Mucosa of descending colon (tissue), 3 donors: ENCODE data around the gene NKAIN2. TPM values are rescaled to one million over a fixed set of nuclear protein-coding genes. Genes with fewer than 3 reads are reported as not detected.
"Not testable (repeated sequence)": the region's sequence is repeated elsewhere in the genome, so short reads cannot be mapped to it uniquely, and the experiment has no call there.

ENCODE experiments used
- ATAC-seq: fragments of 200-7000 bp; cut with Tn5 transposase; one replicate; pipeline ENCODE4 v1.9.1; 2020; ENCODE audit warnings: mild to moderate bottlenecking, moderate library complexity
- DNase-seq, 3 donors: peaks; one replicate each; pipeline ENCODE4 v3.0.0-alpha.2; 2020
- H3K36me3 ChIP-seq: fragments of 200-600 bp; one replicate; pipeline ENCODE4 v1.8.0; 2021; ENCODE audit warnings: low read depth, mild to moderate bottlenecking
- H3K4me1 ChIP-seq: fragments of 200-600 bp; one replicate; pipeline ENCODE4 v1.8.0; 2021; ENCODE audit warnings: low read depth, mild to moderate bottlenecking
- H3K4me3 ChIP-seq: fragments of 200-600 bp; one replicate; pipeline ENCODE4 v1.8.0; 2021; ENCODE audit warnings: mild to moderate bottlenecking
- H3K9me3 ChIP-seq: fragments of 200-600 bp; one replicate; pipeline ENCODE4 v1.8.0; 2021; ENCODE audit warnings: mild to moderate bottlenecking
- intact Hi-C, 2 donors: fragments of 100-400 bp; cut with DNase I in 1 of 2; cut with micrococcal nuclease in 1 of 2; formaldehyde crosslinking; loops; one replicate each; pipeline versions ENCODE4 v1.11.0 to v1.11.1; 2022; cut with DNase I, micrococcal nuclease
- total RNA-seq, 3 donors: library from RNA; stranded (reverse); fragmentation: NEBNext Ultra II Directional in 2 of 3; extraction: Animal tissue kit (Norgen Biotek cat#: 25700) in 2 of 3; gene quantifications; one replicate each; pipeline versions ENCODE4 v1.2.1 to v1.2.4, GENCODE V29; 2021 to 2023
- TF ChIP-seq, protein P1 (sequence below): fragments of 200-600 bp; IDR thresholded peaks from one replicate; pipeline ENCODE4 v1.8.0; 2022; ENCODE audit warnings: antibody characterized with exemption, mild to moderate bottlenecking
- donor health status: DM: no; HTN: no; CAD: no; lungs with moderate emphysema.
- donor health status: DM: no; HTN: no; CAD: no.
- donor health status: DM: no; HTN: yes; CAD: no.

Gene NKAIN2
- total RNA-seq, 3 donors from 2014 or later = 0.34 to 4.7 (median 0.69) TPM

DNA sequence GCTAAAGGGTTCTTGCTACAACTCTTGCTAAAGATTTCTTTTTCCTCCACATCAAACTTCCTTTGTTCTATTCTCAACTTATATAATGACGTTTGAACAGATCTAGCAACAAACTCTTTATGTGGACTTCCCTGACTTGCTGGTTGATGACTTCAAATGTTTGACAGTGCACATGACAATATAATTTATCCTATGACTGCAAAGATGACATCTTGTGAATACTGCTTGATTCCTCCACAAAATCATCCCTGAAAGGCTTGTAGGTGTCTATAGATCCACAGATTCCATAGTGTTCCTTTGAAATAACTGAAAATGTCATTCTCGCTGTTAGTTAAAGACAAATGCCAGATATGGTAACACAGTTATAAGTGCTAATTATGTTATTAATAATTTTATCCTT lies 478.9 kb downstream of the NKAIN2 start:
- Histone ChIP-seq H3K9me3 (no peaks in the 10 kb centered on the region), H3K4me1 (no peaks in the 10 kb centered on the region), H3K4me3 (no peak overlapping the region), H3K36me3 (no peaks in the 10 kb centered on the region)
- no peak for DNase-seq
- ATAC-seq = no peak
- intact Hi-C loops = no loop called here
- TF ChIP-seq, protein P1, sequence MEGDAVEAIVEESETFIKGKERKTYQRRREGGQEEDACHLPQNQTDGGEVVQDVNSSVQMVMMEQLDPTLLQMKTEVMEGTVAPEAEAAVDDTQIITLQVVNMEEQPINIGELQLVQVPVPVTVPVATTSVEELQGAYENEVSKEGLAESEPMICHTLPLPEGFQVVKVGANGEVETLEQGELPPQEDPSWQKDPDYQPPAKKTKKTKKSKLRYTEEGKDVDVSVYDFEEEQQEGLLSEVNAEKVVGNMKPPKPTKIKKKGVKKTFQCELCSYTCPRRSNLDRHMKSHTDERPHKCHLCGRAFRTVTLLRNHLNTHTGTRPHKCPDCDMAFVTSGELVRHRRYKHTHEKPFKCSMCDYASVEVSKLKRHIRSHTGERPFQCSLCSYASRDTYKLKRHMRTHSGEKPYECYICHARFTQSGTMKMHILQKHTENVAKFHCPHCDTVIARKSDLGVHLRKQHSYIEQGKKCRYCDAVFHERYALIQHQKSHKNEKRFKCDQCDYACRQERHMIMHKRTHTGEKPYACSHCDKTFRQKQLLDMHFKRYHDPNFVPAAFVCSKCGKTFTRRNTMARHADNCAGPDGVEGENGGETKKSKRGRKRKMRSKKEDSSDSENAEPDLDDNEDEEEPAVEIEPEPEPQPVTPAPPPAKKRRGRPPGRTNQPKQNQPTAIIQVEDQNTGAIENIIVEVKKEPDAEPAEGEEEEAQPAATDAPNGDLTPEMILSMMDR = no peak

DNA sequence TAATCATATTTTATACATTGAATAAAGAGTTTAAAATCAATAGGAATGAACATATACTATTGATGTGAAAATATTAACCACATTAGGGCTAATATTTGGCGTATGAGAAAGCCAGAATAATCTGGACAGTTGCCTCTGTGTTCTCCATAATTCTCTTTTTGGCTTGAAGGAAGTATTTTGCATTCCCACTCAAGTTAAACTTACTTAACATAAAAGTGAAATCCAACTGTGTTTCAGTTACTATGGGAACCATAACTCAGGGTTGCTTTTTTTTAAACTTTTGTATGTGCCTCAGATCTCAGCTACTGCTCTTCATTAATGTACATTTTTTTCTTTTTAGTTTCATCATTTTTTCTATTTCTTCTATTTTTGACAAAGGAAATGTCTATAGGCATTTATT lies 479.8 kb downstream of the NKAIN2 start:
- intact Hi-C loops = no loop called here
- Histone ChIP-seq H3K4me1 (no peaks in the 10 kb centered on the region), H3K4me3 (no peak overlapping the region), H3K9me3 (no peaks in the 10 kb centered on the region), H3K36me3 (no peaks in the 10 kb centered on the region)
- DNase-seq (no peak), ATAC-seq (no peak)
- TF ChIP-seq, protein P1 = no peak

DNA sequence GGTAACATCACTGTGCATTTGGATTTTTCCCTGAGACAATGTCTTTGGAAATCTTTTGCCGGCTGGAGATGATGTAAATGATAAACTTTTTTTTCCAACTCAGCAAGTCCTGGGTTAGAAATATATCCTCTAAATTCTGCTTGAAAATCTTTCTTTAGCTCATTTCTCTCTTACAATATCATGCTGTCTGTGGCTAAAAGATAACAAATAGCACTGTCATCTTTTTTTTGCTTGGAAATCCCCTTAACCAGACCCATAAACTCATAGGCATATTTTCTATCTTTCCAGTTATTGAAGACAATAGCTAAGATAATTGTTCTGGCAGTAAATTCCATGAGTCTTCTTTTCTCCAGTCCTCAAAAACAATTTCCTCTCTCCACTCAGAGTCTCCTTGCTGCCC lies 481.5 kb downstream of the NKAIN2 start:
- TF ChIP-seq, protein P1 = no peak
- DNase-seq (no peak), ATAC-seq (no peak)
- Histone ChIP-seq H3K4me1 (no peaks in the 10 kb centered on the region), H3K4me3 (no peak overlapping the region), H3K9me3 (no peaks in the 10 kb centered on the region), H3K36me3 (no peaks in the 10 kb centered on the region)
- intact Hi-C loops = no loop called here

DNA sequence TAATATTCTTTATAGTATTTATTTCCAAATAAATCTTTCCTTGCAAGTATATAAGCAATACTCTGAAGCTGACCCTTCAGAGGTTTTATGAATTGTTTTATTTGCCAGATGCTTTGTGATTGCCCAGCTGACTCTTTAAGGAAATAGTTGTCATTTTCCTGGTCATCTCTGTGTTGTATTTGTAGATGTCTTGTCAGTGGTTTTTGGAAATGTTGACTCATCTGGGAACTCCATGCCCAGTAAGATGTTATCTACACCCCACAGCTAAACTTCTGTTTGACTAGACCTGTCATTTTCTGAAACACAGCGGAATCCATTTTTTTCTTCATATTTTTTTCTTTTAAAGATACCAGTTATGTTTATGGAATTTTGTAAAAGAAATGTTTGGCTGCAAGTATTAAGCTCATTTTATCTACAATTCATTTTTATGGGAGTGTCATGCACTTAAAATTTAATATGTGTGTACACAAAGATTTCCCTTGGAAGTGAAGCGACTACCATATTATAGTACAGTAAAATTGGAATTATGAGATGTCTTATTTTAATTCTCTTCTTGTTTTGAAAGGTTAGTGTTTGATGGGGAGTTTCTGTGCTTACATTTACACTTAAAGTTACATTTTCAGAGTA lies 491.0 kb downstream of the NKAIN2 start:
- ATAC-seq (no peak), DNase-seq (no peak)
- Histone ChIP-seq H3K4me1 (no peaks in the 10 kb centered on the region), H3K36me3 (no peaks in the 10 kb centered on the region), H3K4me3 (no peak overlapping the region), H3K9me3 (no peaks in the 10 kb centered on the region)
- intact Hi-C loops = no loop called here
- TF ChIP-seq, protein P1 = no peak

DNA sequence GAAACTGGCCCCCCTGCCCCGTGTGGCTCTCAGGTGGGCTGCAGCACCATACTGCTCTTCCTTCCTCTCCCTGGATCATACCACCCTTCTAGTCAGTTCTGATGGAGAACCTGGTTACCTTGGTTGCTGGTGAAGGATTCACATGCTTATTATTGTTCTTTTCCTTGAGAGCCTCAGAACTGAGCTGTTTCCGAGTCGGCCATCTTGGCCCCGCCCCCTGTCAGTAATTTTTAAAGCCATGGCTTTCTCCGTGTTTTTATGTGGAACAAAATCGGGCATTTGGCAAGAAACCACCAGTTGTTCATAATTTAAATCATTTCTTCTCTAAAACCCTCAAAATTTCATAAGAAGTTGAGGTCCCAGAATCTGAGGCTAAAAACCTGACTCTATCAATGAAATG lies 493.8 kb downstream of the NKAIN2 start:
- Histone ChIP-seq H3K4me1 (no peaks in the 10 kb centered on the region), H3K36me3 (no peaks in the 10 kb centered on the region), H3K9me3 (no peaks in the 10 kb centered on the region), H3K4me3 (no peak overlapping the region)
- intact Hi-C loops = no loop called here
- TF ChIP-seq, protein P1 = no peak
- no peak for ATAC-seq
- DNase-seq = no peak

DNA sequence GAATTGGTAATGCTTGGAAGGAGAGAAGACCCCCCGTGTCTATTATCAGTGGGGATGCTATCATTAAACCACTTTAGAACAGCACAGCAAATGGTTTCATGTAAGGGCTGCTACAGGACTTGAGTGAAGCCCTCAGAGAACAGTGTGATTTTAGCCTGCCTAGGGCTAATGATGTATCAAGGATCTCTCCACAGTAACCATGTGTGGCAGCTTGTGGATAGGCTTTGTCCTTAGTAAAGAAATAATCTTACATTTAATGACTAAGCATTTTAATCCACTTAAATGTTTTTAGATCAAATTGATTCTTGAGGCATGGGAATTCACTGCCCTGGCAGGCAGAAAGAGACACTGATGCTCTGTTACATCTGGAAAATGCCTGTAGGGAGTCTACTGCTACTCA lies 495.1 kb downstream of the NKAIN2 start:
- Histone ChIP-seq H3K36me3 (no peaks in the 10 kb centered on the region), H3K9me3 (no peaks in the 10 kb centered on the region), H3K4me3 (no peak overlapping the region), H3K4me1 (no peaks in the 10 kb centered on the region)
- DNase-seq (no peak), ATAC-seq (no peak)
- TF ChIP-seq, protein P1 = no peak
- intact Hi-C loops = no loop called here

DNA sequence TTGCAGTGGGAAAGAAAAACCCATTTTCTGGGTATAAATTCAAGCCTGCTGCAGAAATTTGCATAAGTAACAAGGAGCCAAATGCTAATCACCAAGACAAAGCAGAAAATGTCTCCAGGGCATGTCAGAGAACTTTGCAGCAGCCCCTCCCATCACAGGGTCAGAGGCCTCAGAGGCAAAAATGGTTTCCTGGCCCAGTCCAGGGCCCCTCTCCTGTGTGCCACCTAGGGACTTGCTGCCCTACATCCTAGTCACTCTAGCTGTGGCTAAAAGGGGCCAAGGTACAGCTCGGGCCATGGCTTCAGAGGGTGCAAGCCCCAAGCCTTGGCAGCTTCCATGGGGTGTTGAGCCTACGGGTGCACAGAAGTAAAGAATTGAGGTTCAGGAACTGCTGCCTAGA lies 497.2 kb downstream of the NKAIN2 start:
- H3K4me3 ChIP-seq, intact Hi-C loops, ATAC-seq, H3K4me1 ChIP-seq, H3K9me3 ChIP-seq, H3K36me3 ChIP-seq, DNase-seq: not testable (repeated sequence)
